Hematopoietic multipotent progenitor cell treated with erythropoietin and hydrocortisone succinate and interleukin-3 and kit ligand, for 6 days (in vitro differentiated cells): ENCODE measurements around the gene GUCY1A1.
A peak's percentile ranks its signal among the peaks of the same experiment; 100 is the strongest.
"Not testable (repeated sequence)": the region's sequence is repeated elsewhere in the genome, so short reads cannot be mapped to it uniquely, and the experiment has no call there.

Source experiments
- DNase-seq: peaks from one replicate; pipeline ENCODE4 v3.0.0-alpha.2; 2015

GUCY1A1 gene

DNA sequence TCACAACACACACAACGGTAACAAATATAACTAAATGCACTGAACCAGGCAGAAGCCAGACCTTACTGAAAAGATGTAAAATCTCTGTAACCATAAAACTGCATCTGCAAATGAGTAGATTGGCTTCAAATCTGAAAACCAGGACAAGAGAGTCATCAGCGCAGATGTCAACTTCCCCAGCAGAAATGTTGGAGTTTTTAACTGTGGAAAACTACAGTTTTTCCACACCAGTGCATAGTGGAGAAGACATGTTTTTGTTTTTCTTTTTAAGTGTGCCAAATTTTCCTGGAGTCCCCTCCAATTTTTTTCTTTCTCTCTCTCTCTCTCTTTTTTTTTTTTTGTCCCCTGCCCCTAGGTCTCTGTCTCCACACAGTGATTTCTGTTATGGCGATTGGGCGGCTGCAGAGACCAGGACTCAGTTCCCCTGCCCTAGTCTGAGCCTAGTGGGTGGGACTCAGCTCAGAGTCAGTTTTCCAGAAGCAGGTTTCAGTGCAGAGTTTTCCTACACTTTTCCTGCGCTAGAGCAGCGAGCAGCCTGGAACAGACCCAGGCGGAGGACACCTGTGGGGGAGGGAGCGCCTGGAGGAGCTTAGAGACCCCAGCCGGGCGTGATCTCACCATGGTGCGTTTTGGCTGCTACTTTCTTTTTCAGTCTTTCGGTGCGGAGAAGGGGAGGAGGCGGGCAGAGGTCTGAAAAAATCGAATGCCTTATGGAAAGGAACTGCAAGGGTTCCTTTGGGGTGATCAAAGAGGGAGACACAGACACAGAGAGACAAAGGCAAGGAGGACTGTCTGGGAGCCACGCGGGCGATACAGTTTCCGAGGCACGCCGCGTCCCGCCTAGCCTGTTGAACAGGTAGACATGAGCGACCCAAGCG is at the start of gene GUCY1A1:
Gene GUCY1A1, plus strand, starts transcription at position 505 of the 878 bp plus-strand sequence. CDS start 30,020 bp downstream, outside the sequence.
- no peak for DNase-seq

DNA sequence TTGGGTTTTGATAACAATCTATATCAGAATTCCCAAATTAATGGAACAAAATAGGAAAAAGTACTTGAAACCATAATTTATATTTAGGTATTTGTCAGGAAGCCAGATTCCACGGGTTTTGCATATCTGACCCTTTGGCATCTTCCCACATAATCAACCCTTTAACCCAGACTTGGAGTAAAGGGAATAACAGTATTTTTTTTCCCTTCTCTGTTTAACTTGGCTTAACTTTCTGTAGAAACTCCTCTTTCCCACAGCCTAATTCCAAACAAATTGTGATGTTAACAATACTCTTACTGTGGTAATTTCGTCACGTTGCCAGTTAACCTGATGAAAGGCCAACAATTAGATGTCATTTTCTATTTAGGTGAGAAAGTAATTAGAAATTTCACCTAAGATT is 49.4 kb upstream of the GUCY1A1 start:
- no peak for DNase-seq

- DNase-seq: no peak
Observed at GRCh38 chr4:155618183-155618838, 48.3 kb upstream of the GUCY1A1 start.

- DNase-seq: no peak
Observed at GRCh38 chr4:155620637-155621036, 46.0 kb upstream of the GUCY1A1 start.

- DNase-seq: no peak
Observed at GRCh38 chr4:155624478-155624877, 42.2 kb upstream of the GUCY1A1 start.

DNA sequence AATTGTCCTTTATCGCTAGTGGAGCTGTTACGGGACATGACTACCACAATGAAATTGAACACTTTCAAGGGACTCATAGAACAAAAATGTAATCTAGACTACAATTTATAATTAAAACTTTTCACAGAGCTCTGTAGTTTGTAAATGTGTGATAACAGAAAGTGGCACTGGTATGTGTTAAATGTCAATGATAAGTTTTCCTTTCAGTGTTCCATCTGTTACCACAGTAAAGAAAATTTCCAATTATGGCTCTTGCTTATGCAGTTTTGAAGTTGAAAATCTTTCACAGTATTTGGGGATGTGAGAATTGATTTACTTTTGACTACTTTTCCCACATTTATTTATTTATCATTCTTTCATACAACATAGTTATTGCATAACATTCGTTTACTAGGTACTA is 40.1 kb upstream of the GUCY1A1 start:
- no peak for DNase-seq

GRCh38 chr4:155629183-155629825 is 37.3 kb upstream of the GUCY1A1 start:
- DNase-seq: no peak

- DNase-seq: no peak
Observed at GRCh38 chr4:155629956-155630355, 36.7 kb upstream of the GUCY1A1 start.

GRCh38 chr4:155632310-155632840 is 34.3 kb upstream of the GUCY1A1 start:
- no peak for DNase-seq

DNA sequence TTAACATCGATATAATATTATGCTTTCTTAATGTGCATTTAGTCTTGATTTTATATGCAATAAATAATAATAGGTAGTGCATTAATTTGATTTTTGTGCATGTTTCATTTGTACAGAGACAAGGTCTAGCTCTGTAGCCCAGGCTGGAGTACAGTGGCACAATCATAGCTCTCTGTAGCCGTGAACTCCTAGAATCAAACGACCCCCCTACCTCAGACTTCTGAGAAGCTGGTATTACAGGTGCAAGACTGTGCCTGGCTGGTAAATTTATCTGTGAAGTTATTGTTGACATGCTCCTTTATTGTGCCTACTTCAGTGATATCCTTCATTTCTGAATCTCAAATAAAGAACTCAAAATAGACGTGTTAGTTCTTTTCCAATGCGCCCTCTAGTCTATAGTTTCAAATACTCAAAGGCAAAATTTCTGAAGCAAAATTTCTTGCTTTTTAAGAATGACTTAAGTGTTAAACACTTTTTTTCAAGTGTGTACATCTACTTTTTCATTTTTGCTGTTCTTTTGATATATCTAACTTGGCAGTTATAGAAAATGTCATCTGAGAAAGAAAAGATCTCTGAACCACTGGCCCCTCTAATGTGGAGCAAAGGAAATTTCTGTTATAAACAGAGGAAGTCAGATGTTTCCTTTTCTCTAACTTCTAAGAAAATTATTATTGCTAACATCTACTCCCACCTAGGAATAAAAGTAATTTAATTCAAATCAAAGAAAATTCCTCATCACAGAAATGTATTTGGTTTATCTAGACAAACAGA is 28.3 kb upstream of the GUCY1A1 start:
- peak; percentile 27 for DNase-seq

DNA sequence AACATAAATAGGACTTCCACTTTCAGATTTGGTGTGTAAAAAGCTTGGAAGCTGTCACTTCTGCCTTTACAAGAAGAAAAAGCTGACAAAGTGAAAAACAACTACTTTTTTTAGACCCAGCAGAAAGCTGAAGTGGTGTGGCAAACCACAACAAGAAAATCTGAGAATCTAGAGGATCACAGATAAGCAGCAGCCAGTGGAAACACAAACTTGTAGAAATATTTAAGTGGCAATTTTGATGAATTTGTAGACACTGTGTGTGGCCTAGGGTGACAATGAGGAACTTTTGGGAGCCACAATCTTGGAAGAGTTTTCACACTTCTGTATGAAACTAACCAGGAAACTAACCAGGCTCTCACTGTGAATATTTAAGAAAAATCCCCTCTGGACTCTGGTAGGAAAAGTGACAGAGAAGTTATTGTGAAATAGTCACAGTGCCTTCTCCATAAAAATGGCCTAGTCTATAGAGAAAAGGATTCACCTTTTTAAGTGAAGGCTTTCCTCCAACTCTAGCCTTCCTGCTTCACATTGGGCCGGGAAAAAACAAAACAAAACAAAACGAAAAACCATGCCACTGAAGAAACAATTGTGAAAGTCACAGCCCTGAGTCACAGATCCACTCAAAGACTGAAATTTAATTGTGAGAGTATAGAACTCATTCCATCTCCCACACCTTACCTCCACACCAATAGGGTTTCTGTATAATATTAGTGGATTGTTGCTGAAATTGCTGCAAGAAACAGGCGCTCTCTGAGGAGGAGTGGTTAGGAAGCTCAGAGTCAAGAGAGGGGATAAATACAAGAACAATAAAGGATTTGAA is 26.7 kb upstream of the GUCY1A1 start:
- DNase-seq: peak; percentile 64

DNA sequence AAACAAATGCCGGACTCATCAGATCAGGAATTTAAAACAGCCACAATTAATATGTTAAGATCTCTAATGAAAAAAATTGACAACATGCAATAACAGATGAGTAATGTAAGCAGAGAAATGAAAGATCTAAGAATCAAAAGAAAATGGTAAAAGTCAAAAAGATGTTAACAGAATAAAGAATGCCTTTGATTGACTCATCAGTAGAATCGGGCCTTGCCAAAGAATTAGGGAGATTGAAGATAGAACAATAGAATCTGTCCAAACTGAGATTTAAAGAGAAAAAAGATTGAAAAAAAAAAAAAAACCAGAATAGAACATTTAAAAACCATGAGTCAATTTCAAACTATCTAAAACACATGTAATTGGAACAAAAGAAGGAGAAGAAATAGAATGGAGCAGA is 25.9 kb upstream of the GUCY1A1 start:
- DNase-seq: no peak

- no peak for DNase-seq
Observed at GRCh38 chr4:155643087-155643486, 23.6 kb upstream of the GUCY1A1 start.

DNA sequence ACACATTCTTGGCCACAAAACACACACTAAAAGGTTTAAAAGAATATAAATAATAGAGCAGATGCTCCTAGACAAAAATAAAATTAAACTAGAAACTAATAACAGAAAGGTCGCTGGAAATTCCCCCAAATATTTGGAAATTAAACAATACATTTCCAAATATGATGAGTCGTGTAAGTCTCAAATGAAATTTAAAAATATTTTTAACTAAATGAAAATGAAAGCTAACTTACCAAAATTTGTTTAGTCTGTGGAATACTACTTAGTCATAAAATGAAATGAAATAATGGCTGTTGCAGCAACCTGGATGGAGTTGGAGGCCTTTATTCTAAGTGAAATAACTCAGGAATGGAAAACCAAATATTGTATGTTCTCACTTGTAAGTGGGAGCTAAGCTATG is 20.6 kb upstream of the GUCY1A1 start:
- no peak for DNase-seq

GRCh38 chr4:155650785-155651184 is 15.9 kb upstream of the GUCY1A1 start:
- not testable (repeated sequence) for DNase-seq

DNA sequence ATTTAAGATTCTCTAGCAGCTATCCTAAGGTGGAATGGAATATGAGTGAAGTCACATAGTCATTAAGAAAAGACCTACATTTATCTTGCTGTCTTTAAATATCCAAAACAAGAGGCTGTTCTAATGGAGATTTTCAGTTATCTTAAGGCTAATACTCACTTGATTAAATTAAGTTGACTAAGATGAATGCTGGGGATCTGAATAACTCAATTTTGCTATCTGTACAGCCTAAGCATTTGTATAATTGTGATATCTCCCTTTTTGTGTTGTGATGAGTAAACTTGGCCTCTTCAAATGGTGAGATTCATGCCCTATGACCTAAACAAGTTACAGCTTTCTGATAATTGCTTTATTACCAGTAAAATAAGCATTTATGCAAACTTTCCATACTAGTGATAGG is 13.6 kb upstream of the GUCY1A1 start:
- no peak for DNase-seq

DNA sequence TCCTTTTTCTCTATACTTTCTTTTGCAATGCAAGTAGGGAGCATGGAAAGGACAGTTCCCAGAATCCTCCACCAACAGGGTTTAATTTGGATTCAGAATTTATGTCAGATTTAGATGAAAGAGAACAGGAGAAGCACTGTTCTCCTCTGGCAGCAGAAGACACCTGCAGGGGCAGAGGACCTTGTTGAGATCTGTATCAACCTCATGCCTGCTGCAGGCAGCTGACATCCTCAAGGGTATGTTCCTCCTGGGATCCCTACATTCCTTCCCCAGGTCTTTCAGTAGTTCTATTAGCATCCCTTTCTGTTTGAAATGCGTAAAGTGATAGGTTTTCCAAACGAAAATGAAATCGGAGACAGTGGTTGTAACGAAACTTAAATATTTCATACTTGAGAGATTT is 10.6 kb upstream of the GUCY1A1 start:
- DNase-seq: no peak

DNA sequence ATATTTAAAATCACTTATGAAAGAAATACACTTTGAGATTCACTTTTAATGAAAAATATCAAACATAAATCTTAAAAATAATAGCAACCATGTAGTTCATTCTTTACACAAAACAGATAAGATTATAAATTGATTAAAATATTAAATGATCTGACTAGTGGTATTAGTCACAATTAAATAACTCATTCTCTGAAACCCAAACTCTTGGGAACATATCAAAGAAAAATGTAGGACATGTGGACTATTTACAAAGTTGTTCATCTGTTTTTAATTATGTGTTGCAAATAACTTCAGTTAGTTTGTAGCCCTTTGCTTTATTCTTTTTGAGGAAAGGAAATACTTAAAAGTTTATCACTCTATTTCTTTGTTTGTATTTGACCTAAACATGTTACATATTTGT is 9.5 kb upstream of the GUCY1A1 start:
- DNase-seq: no peak

GRCh38 chr4:155657985-155658680 is 8.5 kb upstream of the GUCY1A1 start:
- no peak for DNase-seq

DNA sequence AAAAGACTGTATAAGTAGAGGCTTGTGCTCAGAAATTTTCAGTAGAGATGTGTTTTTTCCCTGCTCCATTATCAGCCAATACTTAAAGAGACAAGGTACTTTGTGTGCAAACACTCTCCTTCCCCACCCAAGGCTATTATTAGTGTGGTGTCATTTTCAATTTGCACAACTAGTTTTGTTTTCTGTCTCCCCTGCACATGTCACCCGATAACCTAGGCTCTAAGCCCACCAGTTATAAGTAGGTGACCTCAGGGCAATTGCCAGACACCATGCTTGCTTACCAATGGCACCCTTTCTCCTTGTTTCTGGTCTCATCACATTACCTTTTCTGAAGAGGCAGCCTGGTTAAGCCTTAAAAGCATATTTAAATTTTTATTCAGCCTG is 8.0 kb upstream of the GUCY1A1 start:
- no peak for DNase-seq

DNA sequence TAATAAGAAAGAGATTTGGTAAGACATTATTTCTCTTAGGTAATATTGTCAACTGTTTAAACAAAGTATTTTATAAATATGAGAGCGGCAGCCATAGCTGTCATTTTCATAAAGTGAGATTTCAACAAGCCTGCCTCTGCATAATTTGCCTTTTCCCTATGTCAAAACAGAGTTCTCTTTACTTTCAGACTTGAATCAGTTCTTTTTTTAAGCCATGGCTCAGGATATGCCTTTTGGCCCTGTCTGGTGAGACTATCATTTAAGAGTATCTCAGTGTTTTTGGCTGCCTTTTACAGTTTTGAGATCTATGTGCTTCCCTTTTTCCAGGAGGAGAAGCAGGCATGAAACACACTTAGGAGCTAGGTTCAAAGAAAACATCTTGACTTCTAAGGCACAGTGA is 7.5 kb upstream of the GUCY1A1 start:
- DNase-seq: no peak
